Measurements from ENCODE around the gene LRP2.

Gene LRP2

GRCh38 chr2:169173876-169174275 lies 188.5 kb downstream of the LRP2 start:
- intact Hi-C loops (cut with DNase I; ENCODE audit: low total_unique reads): no loop called here
- no peak for DNase-seq
- no peaks in the 10 kb centered on the region for H3K27me3 ChIP-seq
- H3K36me3 ChIP-seq: no peaks in the 10 kb centered on the region
- no peaks in the 10 kb centered on the region for H3K4me1 ChIP-seq
- no peak for TF ChIP-seq CTCF (IDR thresholded peaks at IDR 0.05)
- no peak overlapping the region for H3K27ac ChIP-seq
- H3K9me3 ChIP-seq: no peaks in the 10 kb centered on the region
- H3K4me3 ChIP-seq: no peak overlapping the region

GRCh38 chr2:169172914-169173313 lies 189.4 kb downstream of the LRP2 start:
- no peak overlapping the region for H3K4me3 ChIP-seq
- intact Hi-C loops (cut with DNase I; ENCODE audit: low total_unique reads): no loop called here
- no peak for TF ChIP-seq CTCF (IDR thresholded peaks at IDR 0.05)

GRCh38 chr2:169172151-169172735 lies 190.1 kb downstream of the LRP2 start:
- Histone ChIP-seq H3K9me3 (no peaks in the 10 kb centered on the region), H3K36me3 (no peaks in the 10 kb centered on the region), H3K27me3 (no peaks in the 10 kb centered on the region), H3K4me3 (no peak overlapping the region), H3K4me1 (no peaks in the 10 kb centered on the region), H3K27ac (no peak overlapping the region)
- DNase-seq: no peak
- intact Hi-C loops (cut with DNase I; ENCODE audit: low total_unique reads): no loop called here
- no peak for TF ChIP-seq CTCF (IDR thresholded peaks at IDR 0.05)

More at GRCh38 chr2:169172914-169173313, 189.4 kb downstream of the LRP2 start:
- no peak for DNase-seq
- no peak overlapping the region for H3K27ac ChIP-seq
- H3K4me1 ChIP-seq: no peaks in the 10 kb centered on the region
- H3K27me3 ChIP-seq: no peaks in the 10 kb centered on the region
- no peaks in the 10 kb centered on the region for H3K9me3 ChIP-seq
- H3K36me3 ChIP-seq: no peaks in the 10 kb centered on the region

- DNase-seq: no peak
- no peak overlapping the region for H3K27ac ChIP-seq
- TF ChIP-seq CTCF (IDR thresholded peaks at IDR 0.05): no peak
- no peaks in the 10 kb centered on the region for H3K9me3 ChIP-seq
- no peaks in the 10 kb centered on the region for H3K36me3 ChIP-seq
- intact Hi-C loops (cut with DNase I; ENCODE audit: low total_unique reads): no loop called here
- H3K4me1 ChIP-seq: no peaks in the 10 kb centered on the region
- peaks cover 0 to 2% of the 10 kb centered on the region in 2 donors for H3K27me3 ChIP-seq
- no peak overlapping the region for H3K4me3 ChIP-seq
These were observed 196.5 kb downstream of the LRP2 start for GRCh38 chr2:169165791-169166190.

GRCh38 chr2:169164311-169164710 lies 198.0 kb downstream of the LRP2 start:
- intact Hi-C loops (cut with DNase I; ENCODE audit: low total_unique reads): no loop called here
- no peak for TF ChIP-seq CTCF (IDR thresholded peaks at IDR 0.05)
- no peak for DNase-seq
- Histone ChIP-seq H3K27me3 (peaks cover 0 to 2% of the 10 kb centered on the region in 2 donors), H3K4me1 (no peaks in the 10 kb centered on the region), H3K27ac (no peak overlapping the region), H3K9me3 (no peaks in the 10 kb centered on the region), H3K36me3 (no peaks in the 10 kb centered on the region), H3K4me3 (no peak overlapping the region)

- no peaks in the 10 kb centered on the region for H3K4me1 ChIP-seq
- H3K27ac ChIP-seq: no peak overlapping the region
- no peak for DNase-seq
- no peaks in the 10 kb centered on the region for H3K36me3 ChIP-seq
- no peak overlapping the region for H3K4me3 ChIP-seq
- no peaks in the 10 kb centered on the region for H3K9me3 ChIP-seq
- intact Hi-C loops (cut with DNase I; ENCODE audit: low total_unique reads): no loop called here
- no peak for TF ChIP-seq CTCF (IDR thresholded peaks at IDR 0.05)
- peaks cover 0 to 2% of the 10 kb centered on the region in 2 donors for H3K27me3 ChIP-seq
These were observed 199.7 kb downstream of the LRP2 start for GRCh38 chr2:169162613-169163012.
